GM18868 (cell line): ENCODE data around the gene CCL18.
"Not testable (repeated sequence)": the region's sequence is repeated elsewhere in the genome, so short reads cannot be mapped to it uniquely, and the experiment has no call there.

Experiments used
- ATAC-seq: cut with Tn5 transposase; IDR thresholded peaks from one replicate; pipeline ENCODE4 v1.9.1; 2021; ENCODE audit warnings: mild to moderate bottlenecking, moderate library complexity; ENCODE audit not compliant: unreplicated experiment

Gene CCL18, protein sequence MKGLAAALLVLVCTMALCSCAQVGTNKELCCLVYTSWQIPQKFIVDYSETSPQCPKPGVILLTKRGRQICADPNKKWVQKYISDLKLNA

GRCh38 chr17:36063786-36064541 lies at the start of gene CCL18:
Gene CCL18 (plus strand): TSS chr17:36064272. CDS start chr17:36064343, 71 bp downstream.
- ATAC-seq: no peak

- ATAC-seq: no peak
Observed at GRCh38 chr17:36014946-36015345, 49.1 kb upstream of the CCL18 start.

DNA sequence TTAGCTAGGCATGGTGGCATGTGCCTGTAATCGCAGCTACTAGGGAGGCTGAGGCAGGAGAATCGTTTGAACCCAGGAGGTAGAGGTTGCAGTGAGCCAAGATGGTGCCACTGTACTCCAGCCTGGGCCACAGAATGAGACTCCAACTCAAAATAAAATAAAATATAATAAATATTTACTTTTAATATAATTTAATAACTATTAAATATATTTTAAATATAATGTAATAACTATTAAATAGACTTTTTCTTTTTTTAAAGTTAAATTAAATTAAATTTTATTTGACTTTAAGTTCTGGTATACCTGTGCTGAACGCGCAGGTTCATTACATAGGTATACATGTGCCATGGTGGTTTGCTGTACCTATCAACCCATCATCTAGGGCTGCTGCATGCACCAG lies 48.2 kb upstream of the CCL18 start:
- not testable (repeated sequence) for ATAC-seq

- ATAC-seq: no peak
Observed at GRCh38 chr17:36016555-36016954, 47.5 kb upstream of the CCL18 start.

- ATAC-seq: no peak
Observed at GRCh38 chr17:36017799-36018198, 46.3 kb upstream of the CCL18 start, which contains the start of gene CCL23. Gene CCL23 (minus strand): TSS chr17:36017972. CDS start chr17:36017897, 75 bp downstream.

GRCh38 chr17:36019423-36019822 lies 44.6 kb upstream of the CCL18 start:
- no peak for ATAC-seq

DNA sequence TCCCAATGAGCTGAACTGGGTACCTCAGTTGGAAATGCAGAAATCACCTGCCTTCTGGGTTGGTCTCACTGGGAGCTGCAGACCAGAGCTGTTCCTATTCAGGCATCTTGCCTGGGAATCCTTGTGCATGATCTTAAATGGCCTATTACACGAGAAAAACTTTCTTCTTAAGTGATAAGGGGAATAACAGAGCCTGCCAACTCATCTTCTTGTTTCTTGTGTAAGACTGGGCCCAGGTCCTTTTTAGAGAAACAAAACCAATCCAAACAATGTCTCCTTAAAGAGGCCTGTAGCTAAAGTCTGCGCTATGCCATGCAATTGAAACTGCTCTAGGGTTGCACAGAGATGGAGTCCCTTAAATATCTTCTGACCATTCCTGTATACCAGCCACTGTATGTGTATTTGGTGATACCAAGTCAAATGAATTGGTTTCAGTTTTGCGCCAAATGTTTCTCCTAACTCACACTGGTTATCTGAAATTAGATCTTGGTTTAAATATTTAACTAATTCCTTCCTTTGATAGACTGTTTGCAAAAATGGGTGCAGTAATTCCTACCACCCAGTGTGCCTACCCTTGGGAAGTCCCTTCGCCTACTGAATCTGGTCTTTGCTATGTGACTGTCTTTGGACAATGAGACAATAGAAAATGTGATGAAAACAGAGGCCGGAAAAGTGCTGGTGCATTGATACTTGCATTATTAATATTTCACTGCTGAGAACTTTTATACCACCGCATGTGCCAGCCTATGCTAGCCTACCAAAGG lies 39.8 kb upstream of the CCL18 start:
- no peak for ATAC-seq

GRCh38 chr17:36027761-36028160 lies 36.3 kb upstream of the CCL18 start:
- no peak for ATAC-seq

DNA sequence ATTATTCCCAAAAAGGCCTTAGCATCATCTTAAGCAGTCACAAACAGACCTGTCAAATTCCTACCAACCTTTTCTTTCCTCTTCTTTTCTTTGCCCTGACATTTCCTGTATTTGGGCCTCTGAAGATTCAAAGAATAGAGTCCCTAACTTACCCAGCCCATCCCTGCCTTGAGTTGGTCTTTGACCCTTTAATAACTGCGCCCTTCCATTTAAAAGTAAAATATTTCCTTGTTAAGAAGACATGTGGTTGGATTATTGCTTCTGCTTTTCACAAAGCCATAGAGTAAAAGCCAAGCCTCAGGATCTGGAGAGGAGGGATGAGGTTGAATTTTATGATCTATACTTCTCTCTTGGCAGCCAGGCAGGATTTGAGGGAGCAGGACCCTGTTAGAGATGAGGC lies 33.1 kb upstream of the CCL18 start:
- no peak for ATAC-seq

DNA sequence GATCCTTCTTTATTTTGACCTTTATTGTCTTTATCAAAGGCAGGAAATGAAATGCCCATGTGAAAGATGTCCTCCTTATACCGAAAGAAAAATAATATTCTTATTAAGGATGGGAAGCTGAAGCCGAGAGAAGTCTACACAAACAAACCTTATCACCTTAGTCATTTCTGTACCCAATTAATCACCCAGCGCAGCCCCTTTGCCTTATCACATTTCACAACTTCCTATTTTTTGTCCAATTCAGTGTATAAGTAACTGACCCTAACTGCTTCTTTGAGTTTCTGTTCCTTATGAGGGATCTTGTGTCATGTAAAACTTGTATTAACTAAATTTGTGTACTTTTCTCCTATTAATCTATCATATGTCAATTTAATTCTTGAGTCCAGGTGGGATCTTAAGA lies 29.9 kb upstream of the CCL18 start:
- no peak for ATAC-seq

GRCh38 chr17:36036235-36036634 lies 27.8 kb upstream of the CCL18 start:
- ATAC-seq: no peak

DNA sequence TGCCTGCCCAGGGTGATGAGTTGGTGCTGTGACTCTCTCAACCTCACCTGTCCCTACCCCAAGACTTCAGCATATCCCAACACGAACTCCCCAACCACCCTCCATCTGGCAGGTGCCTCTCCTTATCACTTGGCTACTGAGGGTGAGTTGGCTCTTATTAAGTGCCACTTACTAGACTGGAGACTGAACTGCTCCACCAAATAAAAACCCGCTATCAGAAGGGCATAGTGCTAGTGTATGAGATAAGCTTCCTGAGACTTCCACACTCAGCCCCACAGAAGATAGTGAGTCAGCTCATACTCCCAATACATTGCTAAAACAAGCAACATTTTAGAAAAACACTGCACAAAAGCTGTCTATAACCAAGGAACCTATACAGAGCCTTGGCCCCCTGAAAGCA lies 16.0 kb upstream of the CCL18 start:
- no peak for ATAC-seq

- ATAC-seq: no peak
Observed at GRCh38 chr17:36049643-36050042, 14.4 kb upstream of the CCL18 start.

DNA sequence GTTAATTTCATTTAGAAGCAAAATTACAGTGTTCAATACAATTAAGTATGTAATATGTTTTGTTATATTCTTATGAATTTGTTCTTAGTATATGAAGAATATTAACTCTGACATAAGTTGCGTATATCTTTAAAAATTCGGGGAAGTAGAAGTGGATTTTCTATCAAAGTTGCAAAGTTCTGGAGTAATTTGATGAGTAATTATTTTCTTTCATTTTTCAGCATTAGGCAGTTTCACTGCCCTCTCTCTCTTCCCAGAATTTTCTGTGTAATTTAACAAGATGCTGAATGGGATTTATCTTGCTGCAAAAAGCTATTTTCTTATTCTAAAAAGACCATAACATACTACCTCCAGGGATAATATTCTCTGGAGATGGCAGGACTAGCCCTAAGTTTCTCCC lies 8.9 kb upstream of the CCL18 start:
- ATAC-seq: no peak

DNA sequence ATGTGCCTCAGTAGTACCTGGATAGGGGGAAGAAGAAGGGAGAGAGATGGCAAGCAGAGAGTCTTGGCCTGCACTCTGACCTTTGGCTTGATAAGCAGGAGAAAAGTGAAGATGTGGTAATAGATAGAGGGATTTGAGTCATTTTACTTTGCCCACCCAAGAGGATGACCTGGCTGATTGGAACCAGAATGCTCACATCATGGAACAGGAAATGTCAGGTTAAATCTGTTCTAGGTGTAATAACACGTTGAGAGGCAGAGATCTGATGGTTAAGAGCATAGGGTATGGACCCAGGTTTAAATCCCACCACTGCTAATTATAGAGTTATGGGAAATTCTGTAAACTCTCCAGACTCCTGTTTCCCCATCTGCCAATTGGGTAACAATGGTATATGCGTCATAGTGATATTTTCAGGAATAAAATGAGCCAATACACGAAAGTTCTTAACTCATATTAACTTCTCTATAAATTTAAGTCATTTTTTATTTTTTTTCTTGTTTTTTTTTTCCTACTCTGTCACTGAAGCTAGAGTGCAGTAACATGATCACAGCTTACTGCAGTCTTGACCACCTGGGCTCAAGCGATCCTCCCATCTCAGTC lies 8.1 kb upstream of the CCL18 start:
- ATAC-seq: no peak

- ATAC-seq: no peak
Observed at GRCh38 chr17:36057911-36058310, 6.2 kb upstream of the CCL18 start.

GRCh38 chr17:36059406-36059805 lies 4.7 kb upstream of the CCL18 start:
- ATAC-seq: no peak

- no peak for ATAC-seq
Observed at GRCh38 chr17:36060816-36061215, 3.3 kb upstream of the CCL18 start.

GRCh38 chr17:36066365-36066985 lies 2.4 kb downstream of the CCL18 start:
- ATAC-seq: no peak

GRCh38 chr17:36068524-36068923 lies 4.5 kb downstream of the CCL18 start:
- no peak for ATAC-seq

DNA sequence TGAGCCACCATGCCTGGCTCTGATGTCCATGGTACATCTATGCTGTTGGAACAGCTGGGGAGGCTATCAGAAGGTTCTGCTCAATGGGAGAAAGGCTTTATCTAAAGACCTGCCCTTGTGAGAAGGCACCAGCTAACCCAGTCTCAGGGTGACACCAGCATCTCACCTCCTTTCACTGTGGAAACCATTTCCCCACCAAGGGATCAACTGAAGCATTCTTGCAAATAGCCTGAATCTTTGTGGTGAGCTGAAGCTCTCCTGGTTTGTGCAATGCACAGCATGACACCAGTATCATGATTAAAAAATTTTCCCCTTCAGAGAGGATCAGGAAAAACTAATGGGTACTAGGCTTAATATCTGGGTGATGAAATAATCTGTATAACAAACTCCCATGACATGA lies 5.1 kb downstream of the CCL18 start:
- ATAC-seq: no peak
